ENCODE results near the gene ANGPTL3.

ANGPTL3 gene

DNA sequence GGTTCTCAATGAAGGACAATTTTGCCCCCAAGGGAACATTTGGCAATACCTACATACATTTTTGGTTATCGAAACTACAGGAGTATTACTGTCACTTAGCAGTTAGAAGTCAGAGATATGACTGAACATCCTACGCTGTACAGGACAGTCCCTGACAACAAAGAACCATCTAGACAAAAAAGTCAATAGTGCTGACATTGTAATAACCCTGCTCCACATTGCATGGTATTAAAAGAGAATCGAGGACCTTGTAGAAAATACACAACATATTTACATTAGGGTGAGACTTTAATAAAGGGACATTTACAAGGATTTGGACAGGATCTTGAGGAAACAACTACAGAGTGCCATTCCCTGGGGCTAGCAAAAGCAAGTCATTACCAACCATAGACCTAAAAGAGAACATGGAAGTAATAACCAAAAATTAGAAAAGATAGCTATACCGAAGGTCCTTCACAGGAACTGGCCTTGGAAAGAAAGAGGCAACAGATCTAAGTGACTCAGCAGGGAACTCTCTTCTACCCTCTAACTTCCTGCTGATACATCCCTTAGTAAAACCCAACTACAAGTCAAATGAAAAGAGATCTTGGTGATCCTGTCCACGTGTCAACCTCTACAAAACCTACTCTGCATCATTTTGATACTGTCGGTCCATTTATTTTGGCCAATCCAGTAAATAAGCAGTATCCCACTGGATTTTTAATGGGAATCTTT, 40.2 kb downstream of the ANGPTL3 start:
- no peak for DNase-seq

DNA sequence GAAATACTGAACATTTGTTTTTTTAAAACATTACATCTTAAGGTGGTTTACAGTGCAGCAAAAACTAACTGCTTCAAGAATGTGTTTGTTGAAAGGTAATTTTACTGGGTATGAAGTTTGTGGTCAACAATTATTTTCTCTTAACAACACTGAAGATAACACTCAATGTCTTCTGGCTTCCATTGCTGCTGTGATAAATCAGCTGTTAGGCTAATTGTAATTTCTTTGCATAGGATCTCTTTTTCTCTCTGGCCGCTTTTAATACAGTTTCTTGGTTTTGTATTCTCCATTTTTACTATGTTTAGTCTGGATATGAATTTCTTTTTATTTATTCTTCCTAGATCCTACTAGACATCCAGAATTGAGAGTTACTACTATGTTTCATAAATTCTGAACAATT, 46.0 kb downstream of the ANGPTL3 start:
- no peak for DNase-seq

DNA sequence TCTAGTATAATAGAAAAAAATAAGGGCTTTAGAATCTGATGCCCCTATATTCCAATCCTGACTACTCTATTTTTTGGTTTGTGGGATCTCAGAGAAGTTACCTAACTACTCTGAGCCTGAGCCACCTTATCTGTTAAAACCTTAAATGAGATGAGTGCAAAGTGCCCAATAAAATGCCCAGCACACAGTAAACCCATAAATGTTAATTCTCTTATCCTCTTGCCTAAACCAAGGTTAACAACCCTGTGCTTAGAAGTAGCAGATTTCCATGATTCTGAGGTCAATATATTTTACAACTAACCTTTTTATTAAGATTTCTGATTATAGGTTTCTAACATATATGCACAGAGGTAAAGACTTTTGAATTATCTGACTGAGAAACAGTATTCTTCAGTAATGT, 55.1 kb downstream of the ANGPTL3 start:
- DNase-seq = no peak

DNA sequence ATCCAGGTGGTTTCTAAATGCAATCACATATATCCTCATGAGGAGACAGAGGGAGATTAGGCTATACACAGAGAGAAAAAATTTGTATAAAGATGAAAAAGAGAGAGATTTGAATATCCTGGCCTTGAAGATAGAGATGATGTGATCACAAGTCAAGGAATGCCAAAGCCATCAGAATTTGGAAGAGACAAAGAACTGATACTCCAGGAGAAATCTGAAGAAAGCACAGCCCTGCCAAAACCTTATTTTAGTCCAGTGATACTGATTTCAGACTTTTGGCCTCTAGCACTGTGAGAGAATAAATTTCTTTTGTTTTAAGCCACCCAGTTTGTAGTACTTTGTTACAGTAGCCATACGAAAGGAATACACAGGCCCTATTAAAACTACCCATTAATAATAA, 57.4 kb downstream of the ANGPTL3 start:
- no peak for DNase-seq

Data from NCI-H1105 (cell line).